VCaP (cell line): ENCODE measurements around the gene ADPRH.

Source experiments
- H3K27ac ChIP-seq: fragments of 450-650 bp; 2 replicates; pipeline ENCODE4 v1.5.1; 2017
- TF ChIP-seq, protein P1 (sequence below): fragments of 450-650 bp; conservative IDR thresholded peaks from 2 replicates; pipeline ENCODE4 v1.5.1; 2017; ENCODE audit warnings: mild to moderate bottlenecking, moderate library complexity

ADPRH gene

DNA sequence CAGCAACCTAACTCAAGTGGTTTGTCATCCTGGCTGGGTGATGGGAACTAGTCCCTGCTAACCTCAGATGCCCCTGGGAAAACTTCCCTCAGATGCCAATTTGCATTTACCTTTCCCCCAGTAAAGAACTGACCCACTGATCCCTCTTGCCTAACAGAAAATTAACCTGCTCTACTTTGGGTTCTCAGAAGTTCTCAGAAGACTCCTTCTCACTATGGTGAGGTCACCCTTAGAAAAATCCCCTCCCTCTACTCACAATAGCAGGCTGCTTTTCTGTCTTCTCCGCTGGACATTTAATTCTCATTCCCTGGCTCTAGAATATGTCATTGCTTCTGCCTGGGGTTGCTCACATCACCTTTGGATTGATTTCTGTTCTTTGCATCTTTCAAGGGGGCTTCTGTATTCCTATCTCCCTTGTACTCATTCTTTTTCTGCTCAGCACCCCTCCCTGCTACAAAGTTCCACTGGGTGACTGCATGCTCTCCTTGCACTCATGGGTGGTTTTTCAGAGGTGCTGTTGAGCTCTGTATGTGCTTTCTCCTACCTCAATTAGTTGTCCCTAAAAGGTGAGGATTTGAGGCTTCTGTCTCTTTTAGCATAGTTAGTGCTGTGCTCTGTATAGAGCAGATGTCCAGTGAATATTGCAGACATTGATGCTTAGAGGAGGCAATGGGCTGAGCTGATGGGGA lies 19.3 kb downstream of the ADPRH start:
- H3K27ac ChIP-seq = peak overlapping the region; percentile 96
- TF ChIP-seq, protein P1, sequence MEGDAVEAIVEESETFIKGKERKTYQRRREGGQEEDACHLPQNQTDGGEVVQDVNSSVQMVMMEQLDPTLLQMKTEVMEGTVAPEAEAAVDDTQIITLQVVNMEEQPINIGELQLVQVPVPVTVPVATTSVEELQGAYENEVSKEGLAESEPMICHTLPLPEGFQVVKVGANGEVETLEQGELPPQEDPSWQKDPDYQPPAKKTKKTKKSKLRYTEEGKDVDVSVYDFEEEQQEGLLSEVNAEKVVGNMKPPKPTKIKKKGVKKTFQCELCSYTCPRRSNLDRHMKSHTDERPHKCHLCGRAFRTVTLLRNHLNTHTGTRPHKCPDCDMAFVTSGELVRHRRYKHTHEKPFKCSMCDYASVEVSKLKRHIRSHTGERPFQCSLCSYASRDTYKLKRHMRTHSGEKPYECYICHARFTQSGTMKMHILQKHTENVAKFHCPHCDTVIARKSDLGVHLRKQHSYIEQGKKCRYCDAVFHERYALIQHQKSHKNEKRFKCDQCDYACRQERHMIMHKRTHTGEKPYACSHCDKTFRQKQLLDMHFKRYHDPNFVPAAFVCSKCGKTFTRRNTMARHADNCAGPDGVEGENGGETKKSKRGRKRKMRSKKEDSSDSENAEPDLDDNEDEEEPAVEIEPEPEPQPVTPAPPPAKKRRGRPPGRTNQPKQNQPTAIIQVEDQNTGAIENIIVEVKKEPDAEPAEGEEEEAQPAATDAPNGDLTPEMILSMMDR = no peak

DNA sequence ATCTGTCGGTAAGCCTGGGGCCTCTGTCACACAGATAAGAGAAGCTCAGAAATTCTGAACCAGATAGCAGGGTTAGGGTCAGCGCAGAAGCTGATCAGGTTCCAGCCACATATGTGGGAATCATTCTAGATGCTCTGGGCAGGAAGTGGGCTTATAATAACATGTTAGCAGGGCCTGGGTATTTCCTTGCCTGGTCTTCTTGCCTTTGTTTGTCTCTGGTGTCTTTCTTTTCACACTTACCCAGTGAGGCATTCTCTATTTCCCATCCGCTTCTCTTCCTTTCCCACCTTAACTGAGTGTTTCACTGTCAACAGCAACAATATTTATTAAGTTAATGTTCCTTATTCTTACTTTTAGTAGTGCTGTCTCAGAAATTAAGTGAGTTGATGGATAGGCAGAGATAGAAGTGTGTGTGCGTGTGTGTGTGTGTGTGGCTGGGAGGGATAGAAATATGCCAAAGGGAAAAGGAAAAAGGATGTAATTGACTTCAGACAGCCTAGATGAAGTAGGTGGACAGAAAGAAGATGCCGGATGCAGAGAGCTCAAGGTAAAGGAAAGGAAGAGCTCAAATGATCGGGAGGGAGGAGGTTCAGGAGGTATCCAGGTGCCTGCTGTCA lies 20.4 kb downstream of the ADPRH start:
- TF ChIP-seq, protein P1 = no peak
- H3K27ac ChIP-seq = peak overlapping the region; percentile 96

DNA sequence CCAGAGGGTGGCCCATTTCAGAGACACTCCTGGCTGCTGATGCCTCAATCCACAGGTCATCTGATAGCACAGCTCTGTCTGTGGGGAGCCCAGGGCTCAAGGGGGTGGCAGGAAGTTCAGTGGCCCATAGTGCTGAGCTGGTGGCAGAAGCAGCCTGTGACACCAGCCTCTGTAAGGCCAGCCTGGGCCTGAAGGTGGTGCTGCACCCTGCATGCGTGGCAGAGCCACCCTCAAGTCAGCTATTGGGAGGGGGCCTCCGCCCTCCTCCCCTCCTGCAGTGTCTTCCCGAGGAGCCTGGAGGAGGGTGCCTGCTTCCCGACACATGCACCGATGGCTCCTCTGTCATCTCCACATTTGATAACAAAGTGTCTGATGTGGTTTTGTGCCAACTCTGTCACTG lies 21.4 kb downstream of the ADPRH start:
- peak overlapping the region; percentile 96 for H3K27ac ChIP-seq
- TF ChIP-seq, protein P1 = peak; percentile 70

DNA sequence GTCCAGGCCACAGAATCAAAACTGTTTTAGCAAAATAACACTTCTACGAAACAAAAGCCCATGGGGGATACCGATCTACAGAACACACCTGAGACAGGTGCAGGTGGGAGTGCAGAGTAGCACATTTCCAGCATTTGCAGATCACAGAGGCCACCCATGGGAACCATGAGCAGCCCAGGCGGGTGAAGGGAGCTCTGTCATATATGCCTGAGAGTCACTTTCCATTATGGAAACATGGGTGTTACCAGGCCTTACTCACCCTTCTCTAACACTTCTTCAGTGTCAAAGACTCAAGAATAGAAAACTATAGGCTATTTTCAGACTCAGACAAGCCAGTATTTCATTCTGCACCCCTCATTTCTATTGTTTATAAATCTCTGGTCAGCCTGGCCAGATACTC lies 21.9 kb downstream of the ADPRH start:
- peak overlapping the region; percentile 96 for H3K27ac ChIP-seq
- TF ChIP-seq, protein P1 = no peak

DNA sequence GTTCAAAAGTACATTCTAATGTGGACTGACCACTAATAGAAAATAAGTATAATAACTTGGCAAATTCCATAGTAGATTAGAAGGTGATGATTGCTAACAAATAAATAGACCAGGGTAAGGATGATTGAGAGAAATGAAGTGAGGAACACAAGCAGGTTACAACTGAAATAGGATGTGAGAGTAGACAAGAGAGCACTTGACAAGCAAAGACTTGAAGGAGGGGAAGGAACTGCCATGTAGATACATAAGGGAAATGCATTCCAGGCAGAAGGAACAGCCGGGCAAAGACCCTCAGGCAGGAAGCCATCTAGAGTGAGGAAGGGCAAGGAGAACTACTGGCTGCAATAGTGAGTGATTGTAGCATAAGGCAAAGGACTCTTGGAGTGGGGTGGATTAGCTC lies 23.4 kb downstream of the ADPRH start:
- TF ChIP-seq, protein P1 = no peak
- peak overlapping the region; percentile 96 for H3K27ac ChIP-seq

DNA sequence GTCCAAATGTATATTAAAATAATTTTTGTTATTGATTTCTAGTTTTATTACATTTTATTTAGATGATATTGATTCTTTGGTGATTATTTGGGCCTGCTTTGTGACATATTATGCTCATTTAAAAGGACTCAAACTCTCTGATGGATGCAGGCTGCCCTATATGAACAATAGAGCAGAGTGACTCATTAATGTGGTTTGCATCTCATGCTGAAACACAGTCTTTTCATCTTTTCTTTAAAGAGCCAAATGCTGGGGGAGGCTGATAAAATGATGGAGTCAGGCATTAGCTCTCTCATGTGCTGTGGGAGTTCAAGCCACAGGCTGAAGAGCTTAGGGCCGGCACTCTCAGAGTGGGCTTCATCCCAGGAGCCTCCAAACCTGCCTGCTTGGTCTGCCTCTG lies 25.6 kb downstream of the ADPRH start:
- TF ChIP-seq, protein P1 = no peak
- no peak overlapping the region; the same call in 1 of the 2 replicates for H3K27ac ChIP-seq

DNA sequence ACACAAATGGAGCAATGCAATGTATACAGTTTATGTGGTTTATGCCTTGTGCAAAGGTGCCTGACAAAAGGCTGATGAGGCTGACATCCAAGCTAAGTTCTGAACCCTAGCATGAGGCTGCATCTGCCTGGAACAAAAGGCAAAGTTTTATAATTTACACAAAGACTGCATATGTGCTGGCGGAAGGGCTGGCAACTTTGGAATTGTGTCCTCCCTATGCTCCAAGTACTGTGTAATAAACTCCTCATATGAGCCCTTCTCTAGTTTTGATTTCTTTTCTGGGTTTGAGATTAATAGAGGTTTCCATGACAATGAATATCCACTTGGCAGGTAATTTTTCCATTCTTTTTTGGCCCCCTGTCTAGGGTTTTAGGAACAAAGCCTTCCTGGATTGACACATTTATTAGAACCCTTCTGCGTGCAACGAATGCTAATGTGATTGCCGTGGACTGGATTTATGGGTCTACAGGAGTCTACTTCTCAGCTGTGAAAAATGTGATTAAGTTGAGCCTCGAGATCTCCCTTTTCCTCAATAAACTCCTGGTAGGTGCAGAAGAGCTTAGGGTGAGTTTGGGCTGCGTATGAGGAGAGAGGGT lies 29.2 kb downstream of the ADPRH start:
- H3K27ac ChIP-seq = no peak overlapping the region
- TF ChIP-seq, protein P1 = no peak
